GM12891 (cell line): ENCODE results near the gene PIK3C2B.

ENCODE experiments used
- DNase-seq: peaks from one replicate; pipeline ENCODE4 v3.0.0; 2011; ENCODE audit warnings: low spot score; ENCODE audit not compliant: insufficient read length
- FAIRE-seq: peaks from 2 replicates; lab custom pipeline; 2011; peaks lifted over from hg19 to GRCh38; lab: Jason Lieb, UNC
- PAX5 ChIP-seq: IDR thresholded peaks from 2 replicates; pipeline ENCODE4 v1.6.1; 2011; ENCODE audit warnings: low read length, moderate library complexity, mild to moderate bottlenecking; ENCODE audit not compliant: insufficient read depth, severe bottlenecking
- POLR2A ChIP-seq: IDR thresholded peaks from 2 replicates; pipeline ENCODE4 v1.6.1; 2011; ENCODE audit warnings: low read depth, low read length, control low read depth
- POLR2AphosphoS5 ChIP-seq: IDR thresholded peaks from 2 replicates; pipeline ENCODE4 v1.6.1; 2011; ENCODE audit warnings: low read depth, low read length, control low read depth
- POU2F2 ChIP-seq: IDR thresholded peaks from 2 replicates; pipeline ENCODE4 v1.6.1; 2011; ENCODE audit warnings: low read depth, mild to moderate bottlenecking, control low read depth, low read length, moderate library complexity
- SPI1 ChIP-seq: IDR thresholded peaks from 2 replicates; pipeline ENCODE4 v1.6.1; 2011; ENCODE audit warnings: low read depth, low read length, control low read depth
- TAF1 ChIP-seq: IDR thresholded peaks from 2 replicates; pipeline ENCODE4 v1.6.1; 2011; ENCODE audit warnings: low read depth, low read length, control low read depth

PIK3C2B gene

DNA sequence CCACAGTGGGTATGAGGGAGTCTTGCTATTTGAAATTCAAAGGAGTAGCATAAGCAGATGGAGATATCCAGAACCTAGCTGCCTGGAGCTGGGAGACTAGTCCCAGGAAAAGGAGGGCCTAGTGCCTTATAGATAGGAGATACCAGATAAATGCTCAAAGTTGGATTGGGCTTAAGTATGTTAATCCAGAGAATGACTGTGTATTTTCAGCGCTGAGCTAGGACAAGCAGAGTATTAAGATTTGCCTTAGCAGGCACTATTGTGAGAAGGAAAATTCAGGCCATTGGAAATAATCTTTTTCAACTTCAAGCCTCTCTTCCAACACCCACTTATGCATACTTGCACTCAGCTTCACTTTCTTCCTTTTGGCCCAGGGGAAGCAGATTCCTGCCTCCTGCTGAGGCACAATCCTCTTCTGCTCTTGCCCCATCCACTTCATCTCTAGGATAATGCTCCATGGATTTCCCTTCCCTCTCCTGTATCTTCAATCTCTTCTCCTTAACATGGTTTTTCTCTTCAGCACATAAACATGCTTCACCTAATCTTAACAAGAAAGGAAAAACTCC, 21.1 kb downstream of the PIK3C2B start:
- DNase-seq (no peak), FAIRE-seq (no peak)
- TF ChIP-seq SPI1 (no peak), POLR2AphosphoS5 (no peak), PAX5 (no peak), POU2F2 (no peak)

DNA sequence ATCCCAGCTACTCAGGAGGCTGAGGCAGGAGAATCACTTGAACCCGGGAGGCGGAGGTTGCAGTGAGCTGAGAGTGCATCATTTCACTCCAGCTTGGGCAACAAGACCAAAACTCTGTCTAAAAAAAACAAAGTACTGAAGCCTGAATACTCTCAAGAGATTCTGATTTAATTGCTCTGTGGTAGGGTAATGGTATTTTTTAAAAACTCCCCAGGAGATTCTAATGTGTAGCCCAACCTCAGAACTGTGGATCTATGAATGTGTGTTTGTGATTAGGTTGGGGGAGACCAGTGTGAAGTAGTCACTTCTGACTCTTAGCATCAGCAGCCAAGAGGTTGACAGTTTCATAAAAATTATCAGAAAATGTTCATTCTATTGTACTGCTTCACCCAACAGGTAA, 21.9 kb downstream of the PIK3C2B start:
- no peak for FAIRE-seq
- DNase-seq, result no peak
- TF ChIP-seq POLR2A (no peak), PAX5 (no peak), TAF1 (no peak), SPI1 (no peak), POU2F2 (no peak), POLR2AphosphoS5 (no peak)

DNA sequence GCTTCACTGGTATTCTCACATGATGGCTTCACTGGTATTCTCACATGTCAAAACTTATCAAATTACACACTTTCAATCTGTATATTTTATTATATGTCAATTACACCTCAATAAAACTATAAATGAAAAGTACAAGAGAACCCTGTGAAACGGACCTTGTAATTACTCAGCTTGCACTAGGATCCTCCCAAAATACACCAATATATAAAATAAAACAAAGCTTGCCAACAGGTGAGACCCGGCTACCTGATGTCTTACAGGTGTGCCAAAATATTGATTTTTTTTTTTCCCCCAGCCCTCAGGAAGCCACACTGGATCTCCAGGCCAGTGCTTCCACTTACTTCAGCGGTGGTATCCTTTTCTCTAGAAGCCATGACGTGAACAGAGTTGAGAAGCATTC, 22.9 kb downstream of the PIK3C2B start:
- DNase-seq, result no peak
- TF ChIP-seq POLR2A (no peak), POLR2AphosphoS5 (no peak), PAX5 (no peak), POU2F2 (no peak), TAF1 (no peak), SPI1 (no peak)
- FAIRE-seq, result no peak

DNA sequence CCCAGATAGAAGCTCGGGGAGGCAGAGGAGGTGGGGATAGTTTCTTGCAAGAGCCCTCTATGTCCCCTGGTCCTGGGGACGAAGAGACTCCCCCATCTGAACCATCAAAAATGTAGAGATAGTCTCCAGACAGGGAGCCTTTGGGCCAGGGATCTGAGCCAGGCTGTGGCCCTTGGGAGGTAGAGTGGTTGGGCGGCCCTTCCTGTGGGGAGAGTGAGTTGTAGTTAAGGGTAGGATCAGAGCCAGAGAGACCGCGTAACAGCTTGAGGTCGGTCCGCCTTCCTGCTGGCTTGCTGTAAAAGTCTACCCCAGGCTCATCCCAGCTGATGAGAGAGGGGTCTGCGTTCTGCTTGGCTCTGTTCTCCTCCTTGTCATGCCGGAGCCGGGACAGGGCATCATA, 25.3 kb downstream of the PIK3C2B start:
- DNase-seq, result no peak
- no peak for FAIRE-seq
- TF ChIP-seq POLR2A (no peak), PAX5 (no peak), POU2F2 (no peak), TAF1 (no peak), SPI1 (no peak), POLR2AphosphoS5 (no peak)

DNA sequence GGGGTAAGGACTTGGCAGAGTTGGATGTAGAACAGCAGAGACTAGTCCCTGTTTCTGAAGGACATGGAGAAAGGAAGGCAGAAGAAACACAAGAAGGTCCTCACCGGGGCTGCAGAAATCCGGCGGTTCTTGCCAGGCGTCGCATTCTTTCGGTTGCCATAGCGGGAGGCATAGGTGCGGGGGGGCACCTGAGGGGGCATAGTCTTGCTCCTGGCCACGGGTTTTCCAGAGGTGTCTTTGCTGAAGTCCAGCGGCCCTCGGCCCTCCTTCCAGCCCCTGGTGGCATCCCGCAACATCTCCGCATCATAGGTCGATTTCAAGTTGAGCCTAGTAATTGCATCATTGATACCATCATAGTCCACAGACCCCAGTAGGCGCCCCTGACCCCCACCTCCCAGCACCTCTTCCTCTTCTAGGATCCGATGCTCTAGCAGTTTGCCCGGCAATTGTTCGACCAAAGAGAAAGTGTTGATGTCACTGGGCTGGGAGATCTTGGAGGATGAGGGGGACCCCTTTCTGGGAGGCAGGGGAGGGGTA, 25.8 kb downstream of the PIK3C2B start:
- DNase-seq, result no peak
- no peak for TF ChIP-seq PAX5
- TF ChIP-seq SPI1, result no peak
- TF ChIP-seq POLR2AphosphoS5, result no peak
- no peak for TF ChIP-seq POLR2A
- TF ChIP-seq POU2F2, result no peak
- TF ChIP-seq TAF1, result no peak
- FAIRE-seq, result no peak

DNA sequence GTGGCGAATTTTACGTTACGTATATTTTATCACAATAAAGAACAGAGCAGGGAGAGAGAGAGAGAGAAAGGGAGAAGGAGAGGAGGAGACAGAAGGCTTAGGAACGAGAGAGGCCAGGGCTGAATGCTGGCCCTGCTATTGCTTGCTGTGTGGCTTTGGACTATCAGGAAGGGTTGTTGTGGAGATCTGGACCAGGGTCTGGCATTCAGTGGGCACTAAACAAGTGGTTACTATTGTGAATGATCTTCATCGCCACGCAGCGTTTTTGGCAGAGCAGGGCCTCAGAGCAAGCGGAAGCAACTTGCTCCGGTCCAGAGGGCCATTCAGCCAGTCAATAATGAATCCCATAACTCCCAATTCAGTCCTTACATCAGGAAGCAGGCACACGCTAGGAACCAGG, 26.4 kb downstream of the PIK3C2B start:
- DNase-seq, result no peak
- no peak for TF ChIP-seq PAX5
- no peak for TF ChIP-seq POLR2A
- TF ChIP-seq POU2F2, result no peak
- TF ChIP-seq POLR2AphosphoS5, result no peak
- TF ChIP-seq TAF1, result no peak
- TF ChIP-seq SPI1, result no peak
- no peak for FAIRE-seq

DNA sequence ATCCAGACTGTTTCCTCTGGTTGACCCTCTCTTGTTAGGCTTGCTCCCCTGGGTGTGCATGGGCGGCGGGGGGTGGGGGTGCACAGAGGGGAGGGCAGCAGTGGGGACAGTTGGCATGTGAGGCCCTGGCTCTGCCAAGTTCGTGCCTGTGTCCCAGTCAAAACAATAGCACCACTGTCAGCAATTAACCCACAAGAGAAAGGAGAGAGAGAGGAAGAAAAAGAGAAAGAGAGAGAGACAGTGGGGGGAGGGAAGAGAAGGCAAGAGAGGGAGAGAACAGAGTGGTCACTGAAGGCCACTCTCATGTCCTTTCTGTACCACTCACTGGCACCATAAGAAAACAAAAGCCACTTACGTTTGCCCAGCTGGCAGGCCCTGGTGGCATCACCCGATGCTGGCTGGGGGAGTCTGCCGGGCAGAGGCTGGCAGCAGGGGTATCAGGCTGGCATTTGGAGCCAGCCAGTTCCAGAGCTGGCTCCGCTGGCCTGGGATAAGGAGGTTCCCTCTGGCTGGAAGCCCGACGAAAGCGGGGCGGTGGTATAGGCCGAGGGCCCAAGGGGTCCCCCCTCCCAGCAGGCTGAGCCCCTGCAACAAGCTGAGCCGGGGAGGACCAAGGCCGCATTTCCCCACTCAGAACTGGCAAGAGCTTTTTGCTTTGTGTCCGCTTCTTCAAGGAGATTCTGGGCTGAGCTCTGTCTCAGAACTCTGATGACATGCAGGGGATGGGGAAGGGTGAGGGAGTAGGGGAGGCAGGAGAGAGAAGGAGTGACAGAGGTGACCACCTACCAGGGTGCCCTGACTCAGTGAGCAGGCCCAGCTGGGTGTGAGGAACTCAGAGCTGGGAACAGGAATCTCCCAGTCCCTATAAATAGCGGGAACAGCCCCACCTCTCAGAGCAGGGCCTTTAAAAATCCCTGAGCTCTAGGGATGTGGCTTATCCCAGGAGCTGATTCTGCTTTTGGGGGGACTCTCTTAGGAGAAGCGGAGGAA, 27.9 kb downstream of the PIK3C2B start:
- FAIRE-seq (no peak), DNase-seq (no peak)

DNA sequence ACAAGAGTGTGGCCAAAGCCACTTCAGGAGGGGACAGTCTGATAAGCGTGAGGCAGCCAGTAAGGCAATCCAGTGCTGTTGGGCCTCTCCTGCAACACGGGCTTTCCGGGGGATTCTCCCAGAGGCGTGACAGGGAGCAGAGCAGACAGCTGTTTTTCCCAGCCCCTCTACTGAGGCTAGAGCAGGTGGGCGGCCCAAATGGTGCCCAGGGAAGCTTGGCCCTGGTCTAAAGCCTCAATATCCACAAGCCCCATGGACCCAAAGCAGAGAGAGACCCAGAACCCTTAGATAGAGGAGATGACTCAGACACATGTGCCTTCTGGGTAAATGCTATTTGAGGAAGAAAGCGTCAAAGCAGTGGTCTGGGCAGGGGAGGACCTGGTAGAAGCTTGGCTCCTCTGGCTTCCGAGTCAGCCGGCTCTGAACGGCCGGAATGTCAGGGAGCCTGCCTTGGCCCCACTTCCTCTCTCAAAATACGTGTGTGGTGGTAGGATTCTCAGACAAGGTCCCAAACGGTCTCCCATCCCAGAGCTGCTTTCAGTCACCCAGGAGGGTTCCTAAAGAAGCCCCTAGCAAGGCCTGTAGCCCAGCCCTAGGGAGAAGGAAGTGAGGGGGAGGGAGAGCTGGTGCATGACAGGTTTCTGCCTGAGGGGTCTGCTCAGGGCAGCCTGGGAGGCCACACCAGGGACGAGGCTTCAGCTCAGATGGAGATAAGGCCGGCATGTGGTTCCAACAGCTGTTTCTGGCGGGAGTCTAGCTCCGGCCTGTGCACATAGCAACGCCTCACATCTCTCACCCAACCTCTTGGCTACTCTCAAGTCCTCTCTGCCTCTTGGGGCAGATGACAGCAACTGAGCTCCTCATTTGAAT, 28.8 kb downstream of the PIK3C2B start:
- DNase-seq (peak; percentile 50), FAIRE-seq (peak; percentile 79)

More for the DNA sequence above, 27.9 kb downstream of the PIK3C2B start:
- TF ChIP-seq PAX5 (no peak), POLR2AphosphoS5 (no peak), POLR2A (no peak), POU2F2 (no peak), SPI1 (no peak), TAF1 (no peak)

DNA sequence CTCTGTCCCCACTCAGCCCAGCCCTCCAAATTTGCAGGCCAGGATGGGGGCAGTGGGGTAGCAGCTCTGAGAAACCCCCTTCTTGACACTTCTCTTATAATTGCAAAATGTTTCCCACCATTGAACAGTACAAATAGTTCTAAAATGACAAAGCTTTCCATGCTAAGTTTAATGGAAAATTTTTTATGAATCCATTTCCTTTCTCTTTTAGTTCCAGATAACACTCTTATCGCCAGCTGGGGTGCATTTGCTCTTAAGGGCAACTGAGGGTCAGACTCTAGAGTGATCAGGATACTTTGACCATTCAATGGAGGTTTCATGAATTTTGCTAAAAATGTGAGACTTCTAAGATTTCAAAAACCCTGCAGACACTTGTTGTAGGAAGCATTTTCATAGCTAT, 29.9 kb downstream of the PIK3C2B start:
- no peak for TF ChIP-seq POLR2AphosphoS5
- TF ChIP-seq TAF1, result no peak
- TF ChIP-seq PAX5, result no peak
- no peak for TF ChIP-seq SPI1
- TF ChIP-seq POU2F2, result no peak
- no peak for TF ChIP-seq POLR2A
- FAIRE-seq (no peak), DNase-seq (no peak)

More for the DNA sequence above, 28.8 kb downstream of the PIK3C2B start:
- TF ChIP-seq SPI1 (peak; percentile 67), POU2F2 (no peak)

DNA sequence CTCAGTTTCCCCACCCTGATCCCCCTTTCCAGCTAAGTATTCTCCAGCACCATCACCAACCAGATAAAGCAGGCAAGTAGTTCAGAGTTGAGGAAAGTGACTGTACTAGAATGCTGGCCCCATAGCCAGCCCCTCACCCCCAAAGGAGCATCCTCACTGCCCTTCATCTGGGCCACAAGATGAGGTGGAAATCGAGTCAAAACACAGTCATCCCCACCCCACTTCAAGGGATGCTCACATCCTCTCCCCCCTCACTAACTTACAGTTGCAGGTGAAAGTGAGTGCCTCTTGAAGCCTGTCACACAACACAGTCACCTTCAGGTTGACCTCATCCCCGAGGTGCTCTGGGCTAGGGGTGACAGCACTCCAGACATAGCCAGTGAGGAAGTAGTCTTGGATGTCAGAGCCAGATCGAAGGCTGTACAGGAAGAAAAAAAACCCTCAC, 30.4 kb downstream of the PIK3C2B start:
- no peak for FAIRE-seq
- DNase-seq, result no peak
- TF ChIP-seq POLR2AphosphoS5, result no peak
- TF ChIP-seq POU2F2, result no peak
- TF ChIP-seq SPI1, result no peak
- no peak for TF ChIP-seq POLR2A
- no peak for TF ChIP-seq TAF1
- no peak for TF ChIP-seq PAX5
